Fibroblast of pulmonary artery (primary cell): Measurements from ENCODE around the gene SCAF4.

Source experiments
- DNase-seq: peaks from one replicate; pipeline ENCODE4 v3.0.0-alpha.2; 2010; ENCODE audit warnings: low read depth
- H3K4me3 ChIP-seq: replicated peaks from 2 replicates; pipeline ENCODE4 v1.5.1; 2011; ENCODE audit warnings: low read depth, mild to moderate bottlenecking, control low read depth, low read length, moderate library complexity
- TF ChIP-seq, protein P1 (sequence below): IDR thresholded peaks from 2 replicates; pipeline ENCODE4 v1.5.1; 2011; ENCODE audit warnings: mild to moderate bottlenecking, control low read depth, low read length, inconsistent platforms; ENCODE audit errors: missing control alignments

The SCAF4 gene, protein sequence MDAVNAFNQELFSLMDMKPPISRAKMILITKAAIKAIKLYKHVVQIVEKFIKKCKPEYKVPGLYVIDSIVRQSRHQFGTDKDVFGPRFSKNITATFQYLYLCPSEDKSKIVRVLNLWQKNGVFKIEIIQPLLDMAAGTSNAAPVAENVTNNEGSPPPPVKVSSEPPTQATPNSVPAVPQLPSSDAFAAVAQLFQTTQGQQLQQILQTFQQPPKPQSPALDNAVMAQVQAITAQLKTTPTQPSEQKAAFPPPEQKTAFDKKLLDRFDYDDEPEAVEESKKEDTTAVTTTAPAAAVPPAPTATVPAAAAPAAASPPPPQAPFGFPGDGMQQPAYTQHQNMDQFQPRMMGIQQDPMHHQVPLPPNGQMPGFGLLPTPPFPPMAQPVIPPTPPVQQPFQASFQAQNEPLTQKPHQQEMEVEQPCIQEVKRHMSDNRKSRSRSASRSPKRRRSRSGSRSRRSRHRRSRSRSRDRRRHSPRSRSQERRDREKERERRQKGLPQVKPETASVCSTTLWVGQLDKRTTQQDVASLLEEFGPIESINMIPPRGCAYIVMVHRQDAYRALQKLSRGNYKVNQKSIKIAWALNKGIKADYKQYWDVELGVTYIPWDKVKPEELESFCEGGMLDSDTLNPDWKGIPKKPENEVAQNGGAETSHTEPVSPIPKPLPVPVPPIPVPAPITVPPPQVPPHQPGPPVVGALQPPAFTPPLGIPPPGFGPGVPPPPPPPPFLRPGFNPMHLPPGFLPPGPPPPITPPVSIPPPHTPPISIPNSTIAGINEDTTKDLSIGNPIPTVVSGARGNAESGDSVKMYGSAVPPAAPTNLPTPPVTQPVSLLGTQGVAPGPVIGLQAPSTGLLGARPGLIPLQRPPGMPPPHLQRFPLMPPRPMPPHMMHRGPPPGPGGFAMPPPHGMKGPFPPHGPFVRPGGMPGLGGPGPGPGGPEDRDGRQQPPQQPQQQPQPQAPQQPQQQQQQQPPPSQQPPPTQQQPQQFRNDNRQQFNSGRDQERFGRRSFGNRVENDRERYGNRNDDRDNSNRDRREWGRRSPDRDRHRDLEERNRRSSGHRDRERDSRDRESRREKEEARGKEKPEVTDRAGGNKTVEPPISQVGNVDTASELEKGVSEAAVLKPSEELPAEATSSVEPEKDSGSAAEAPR

DNA sequence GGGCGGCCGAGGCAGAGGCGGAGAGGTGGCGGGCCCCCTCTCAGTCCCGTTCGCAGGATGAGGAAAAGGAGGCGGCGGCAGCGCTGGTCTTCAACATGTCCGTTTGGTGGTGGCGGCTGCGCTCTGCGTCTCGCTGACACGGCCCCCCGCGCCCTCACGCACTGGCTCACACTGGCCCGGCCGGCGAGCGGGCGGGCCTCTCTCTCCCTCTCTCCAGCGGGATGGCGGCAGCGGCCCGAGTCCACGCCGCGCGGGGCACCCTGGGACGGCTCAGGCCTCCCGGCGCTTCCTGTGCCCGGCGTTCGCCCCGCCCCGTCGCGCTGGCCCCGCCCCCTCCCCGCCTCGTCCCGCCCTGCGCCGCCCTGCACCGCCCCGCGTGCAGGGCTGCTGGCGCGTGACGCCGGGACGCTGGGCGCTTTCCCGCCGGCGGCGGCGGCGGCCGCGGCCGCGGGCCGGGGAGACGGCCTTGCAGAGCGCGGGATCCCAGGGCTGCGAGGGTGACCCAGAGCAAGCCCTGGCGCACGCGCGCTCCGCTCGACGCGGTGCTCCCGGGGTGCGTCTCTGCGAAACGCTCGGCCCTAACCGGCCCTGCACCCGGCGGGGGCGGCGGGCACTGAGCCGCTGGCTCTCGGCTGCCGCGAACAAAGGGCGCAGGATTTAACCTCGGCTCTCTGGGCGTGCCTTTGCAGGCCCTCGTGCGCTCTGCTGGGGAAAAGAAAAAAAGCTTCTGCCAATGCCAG lies at the start of gene SCAF4:
SCAF4 (minus strand) TSS at position 262 of the 740 bp plus-strand sequence. CDS start 426 bp downstream, outside the sequence.
- peak; percentile 89 for DNase-seq
- TF ChIP-seq, protein P1, sequence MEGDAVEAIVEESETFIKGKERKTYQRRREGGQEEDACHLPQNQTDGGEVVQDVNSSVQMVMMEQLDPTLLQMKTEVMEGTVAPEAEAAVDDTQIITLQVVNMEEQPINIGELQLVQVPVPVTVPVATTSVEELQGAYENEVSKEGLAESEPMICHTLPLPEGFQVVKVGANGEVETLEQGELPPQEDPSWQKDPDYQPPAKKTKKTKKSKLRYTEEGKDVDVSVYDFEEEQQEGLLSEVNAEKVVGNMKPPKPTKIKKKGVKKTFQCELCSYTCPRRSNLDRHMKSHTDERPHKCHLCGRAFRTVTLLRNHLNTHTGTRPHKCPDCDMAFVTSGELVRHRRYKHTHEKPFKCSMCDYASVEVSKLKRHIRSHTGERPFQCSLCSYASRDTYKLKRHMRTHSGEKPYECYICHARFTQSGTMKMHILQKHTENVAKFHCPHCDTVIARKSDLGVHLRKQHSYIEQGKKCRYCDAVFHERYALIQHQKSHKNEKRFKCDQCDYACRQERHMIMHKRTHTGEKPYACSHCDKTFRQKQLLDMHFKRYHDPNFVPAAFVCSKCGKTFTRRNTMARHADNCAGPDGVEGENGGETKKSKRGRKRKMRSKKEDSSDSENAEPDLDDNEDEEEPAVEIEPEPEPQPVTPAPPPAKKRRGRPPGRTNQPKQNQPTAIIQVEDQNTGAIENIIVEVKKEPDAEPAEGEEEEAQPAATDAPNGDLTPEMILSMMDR = no peak
- peak within 1 kb of the TSS; percentile 85 for H3K4me3 ChIP-seq

DNA sequence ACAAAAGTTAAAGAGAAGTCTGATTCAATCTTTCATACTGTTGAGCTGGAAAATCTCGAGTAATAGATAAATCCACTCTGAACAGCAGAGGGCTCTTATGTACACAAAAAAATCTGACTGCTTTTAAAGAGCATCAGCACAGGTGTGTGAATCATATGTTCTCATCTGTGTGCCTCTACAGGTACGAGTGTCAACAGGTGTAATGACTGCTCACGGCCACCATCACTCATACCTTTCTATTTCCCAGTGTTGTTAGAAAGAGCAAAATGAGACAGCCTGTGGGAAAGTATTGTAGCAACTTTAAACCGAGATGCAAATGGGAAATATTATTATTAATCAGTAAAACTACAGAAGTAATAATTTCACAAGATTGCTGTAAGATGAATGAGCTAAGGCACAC lies 49.0 kb upstream of the SCAF4 start:
- TF ChIP-seq, protein P1 = no peak
- DNase-seq = no peak
- H3K4me3 ChIP-seq = no peak overlapping the region

DNA sequence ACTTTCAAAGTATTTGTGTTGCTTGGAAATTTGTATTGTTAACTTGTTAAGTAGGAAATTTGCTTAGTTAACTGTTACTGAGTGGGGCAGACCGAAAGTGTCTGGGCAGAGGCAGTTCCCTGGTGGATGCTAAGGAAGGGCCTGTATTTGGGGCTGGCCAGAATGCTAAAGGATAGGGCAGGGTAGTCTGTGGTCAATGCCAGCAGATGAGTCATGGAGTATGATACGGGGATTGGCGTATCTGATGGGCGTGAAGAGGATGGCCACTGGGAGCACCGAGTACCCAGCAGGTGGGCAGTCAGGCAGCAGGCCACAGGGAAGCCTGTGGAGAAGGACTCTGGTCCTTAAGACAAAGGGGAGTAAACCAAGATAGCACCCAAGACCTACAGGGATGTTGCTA lies 46.6 kb upstream of the SCAF4 start:
- TF ChIP-seq, protein P1 = no peak
- DNase-seq = no peak
- no peak overlapping the region for H3K4me3 ChIP-seq

DNA sequence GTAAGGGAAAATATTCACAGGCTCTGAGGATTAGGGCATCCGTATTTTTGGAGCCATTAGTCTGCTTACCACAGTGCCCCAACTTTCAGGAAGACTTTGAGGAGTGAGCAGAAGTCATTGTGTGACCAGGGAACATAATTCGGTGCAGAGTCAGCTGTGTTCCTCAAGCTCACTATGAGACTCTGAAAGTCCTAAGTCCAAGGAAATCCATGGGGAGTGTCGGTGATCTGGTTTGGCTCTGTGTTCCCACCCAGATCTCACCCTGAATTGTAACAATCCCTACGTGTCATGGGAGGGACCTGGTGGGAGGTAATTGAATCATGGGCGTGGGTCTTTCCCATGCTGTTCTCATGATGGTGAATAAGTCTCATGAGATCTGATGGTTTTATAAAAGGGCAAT lies 45.9 kb upstream of the SCAF4 start:
- no peak for DNase-seq
- TF ChIP-seq, protein P1 = no peak

DNA sequence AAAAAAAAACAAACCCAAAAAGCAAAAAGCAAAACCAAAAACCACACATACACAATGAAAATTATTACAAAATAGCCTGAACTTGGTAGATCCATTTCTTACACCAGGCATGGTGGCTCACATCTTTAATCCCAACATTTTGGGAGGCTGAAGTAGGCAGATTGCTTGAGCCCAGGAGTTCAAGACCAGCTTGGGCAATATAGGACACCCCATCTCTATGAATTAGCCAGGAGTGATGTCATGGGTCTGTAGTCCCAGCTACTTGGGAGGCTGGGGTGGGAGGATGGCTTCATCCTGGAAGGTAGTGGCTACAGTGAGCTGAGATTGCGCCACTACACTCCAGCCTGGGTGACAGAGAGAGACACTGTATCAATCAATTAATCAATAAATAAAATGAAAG lies 42.1 kb upstream of the SCAF4 start:
- TF ChIP-seq, protein P1 = no peak
- DNase-seq = no peak
- H3K4me3 ChIP-seq = no peak overlapping the region

More for the DNA sequence above, 45.9 kb upstream of the SCAF4 start:
- no peak overlapping the region for H3K4me3 ChIP-seq
